SK-N-SH treated with all-trans-retinoic acid at 6 μM for 48 hours (cell line): ENCODE results near the gene LCE7A.

Experiments used
- ATAC-seq: fragments of 200-7000 bp; cut with Tn5 transposase; 3 replicates; pipeline ENCODE4 v1.9.1; 2020; ENCODE audit warnings: mild to moderate bottlenecking, moderate library complexity
- ARNTL ChIP-seq: fragments of 450-650 bp; formaldehyde crosslinking; IDR thresholded peaks from 2 replicates; pipeline ENCODE4 v1.5.0; 2020; ENCODE audit warnings: low read depth, mild to moderate bottlenecking, moderate library complexity, borderline replicate concordance
- CREB5 ChIP-seq: fragments of 250-450 bp; sonication (Bioruptor Pico); IDR thresholded peaks from 2 replicates; pipeline ENCODE4 v1.5.1; 2020; ENCODE audit warnings: low read depth, mild to moderate bottlenecking, moderate library complexity
- CSDC2 ChIP-seq: fragments of 250-450 bp; sonication (Bioruptor Pico); IDR thresholded peaks from 2 replicates; pipeline ENCODE4 v1.5.0; 2020; ENCODE audit warnings: mild to moderate bottlenecking, moderate library complexity
- CSRNP3 ChIP-seq: fragments of 250-450 bp; sonication (Bioruptor Pico); IDR thresholded peaks from 2 replicates; pipeline ENCODE4 v1.5.1; 2021; ENCODE audit warnings: mild to moderate bottlenecking, moderate library complexity
- ESRRG ChIP-seq: fragments of 250-450 bp; sonication (Bioruptor Pico); IDR thresholded peaks from 2 replicates; pipeline ENCODE4 v1.6.1; 2021; ENCODE audit warnings: mild to moderate bottlenecking
- GLIS3 ChIP-seq: fragments of 250-450 bp; sonication (Bioruptor Pico); IDR thresholded peaks from 2 replicates; pipeline ENCODE4 v1.5.0; 2020; ENCODE audit warnings: mild to moderate bottlenecking, moderate library complexity
- PATZ1 ChIP-seq: fragments of 250-450 bp; sonication (Bioruptor Pico); IDR thresholded peaks from 2 replicates; pipeline ENCODE4 v1.8.0; 2020; ENCODE audit warnings: mild to moderate bottlenecking, moderate library complexity, borderline replicate concordance
- POU6F1 ChIP-seq: fragments of 250-450 bp; sonication (Bioruptor Pico); IDR thresholded peaks from 2 replicates; pipeline ENCODE4 v1.8.0; 2021; ENCODE audit warnings: low read depth, mild to moderate bottlenecking, moderate library complexity, borderline replicate concordance
- PPARA ChIP-seq: fragments of 250-450 bp; sonication (Bioruptor Pico); IDR thresholded peaks from 2 replicates; pipeline ENCODE4 v1.5.0; 2020; ENCODE audit warnings: mild to moderate bottlenecking, borderline replicate concordance
- RARB ChIP-seq: fragments of 250-450 bp; sonication (Bioruptor Pico); IDR thresholded peaks from 2 replicates; pipeline ENCODE4 v1.8.0; 2021; ENCODE audit warnings: mild to moderate bottlenecking, moderate library complexity
- SNAI2 ChIP-seq: fragments of 250-450 bp; sonication (Bioruptor Pico); IDR thresholded peaks from 2 replicates; pipeline ENCODE4 v1.5.0; 2020; ENCODE audit warnings: mild to moderate bottlenecking, moderate library complexity
- TCF4 ChIP-seq: fragments of 250-450 bp; sonication (Bioruptor Pico); IDR thresholded peaks from 2 replicates; pipeline ENCODE4 v1.8.0; 2021; ENCODE audit warnings: mild to moderate bottlenecking, moderate library complexity, borderline replicate concordance
- ZC3H10 ChIP-seq: fragments of 250-450 bp; sonication (Bioruptor Pico); IDR thresholded peaks from 2 replicates; pipeline ENCODE4 v1.5.1; 2021; ENCODE audit warnings: mild to moderate bottlenecking, moderate library complexity
- ZFP3 ChIP-seq: fragments of 250-450 bp; sonication (Bioruptor Pico); IDR thresholded peaks from 2 replicates; pipeline ENCODE4 v1.5.0; 2020; ENCODE audit warnings: mild to moderate bottlenecking, moderate library complexity
- ZFP30 ChIP-seq: fragments of 450-650 bp; formaldehyde crosslinking; IDR thresholded peaks from 2 replicates; pipeline ENCODE4 v1.5.0; 2022; ENCODE audit warnings: mild to moderate bottlenecking, moderate library complexity
- ZNF70 ChIP-seq: fragments of 450-650 bp; formaldehyde crosslinking; IDR thresholded peaks from 2 replicates; pipeline ENCODE4 v1.5.0; 2020; ENCODE audit warnings: mild to moderate bottlenecking, moderate library complexity
- ZNF8 ChIP-seq: fragments of 450-650 bp; formaldehyde crosslinking; IDR thresholded peaks from 2 replicates; pipeline ENCODE4 v1.5.0; 2020; ENCODE audit warnings: mild to moderate bottlenecking, moderate library complexity

LCE7A gene

GRCh38 chr1:152899027-152899426 is 39.2 kb downstream of the LCE7A start:
- TF ChIP-seq ZFP30 (CRISPR knock-in tag) (no peak), TCF4 (CRISPR knock-in tag) (no peak), PPARA (CRISPR knock-in tag) (no peak)
- no peak for ATAC-seq

- TF ChIP-seq CREB5 (CRISPR knock-in tag) = no peak
- no peak for TF ChIP-seq RARB (CRISPR knock-in tag)
- no peak for TF ChIP-seq ESRRG (CRISPR knock-in tag)
- TF ChIP-seq PPARA (CRISPR knock-in tag) = no peak
- no peak for TF ChIP-seq ZC3H10 (CRISPR knock-in tag)
- no peak for TF ChIP-seq ZFP30 (CRISPR knock-in tag)
- TF ChIP-seq ARNTL (CRISPR knock-in tag) = no peak
- TF ChIP-seq ZFP3 (CRISPR knock-in tag) = no peak
- TF ChIP-seq ZNF70 (CRISPR knock-in tag) = no peak
- TF ChIP-seq GLIS3 (CRISPR knock-in tag) = no peak
- TF ChIP-seq CSDC2 (CRISPR knock-in tag) = no peak
- no peak for TF ChIP-seq TCF4 (CRISPR knock-in tag)
- no peak for TF ChIP-seq PATZ1 (CRISPR knock-in tag)
- no peak for TF ChIP-seq SNAI2 (CRISPR knock-in tag)
- no peak for ATAC-seq
Measured at GRCh38 chr1:152899883-152900282, 40.1 kb downstream of the LCE7A start.

- TF ChIP-seq ZNF8 (CRISPR knock-in tag) (no peak), TCF4 (CRISPR knock-in tag) (no peak), ZNF70 (CRISPR knock-in tag) (no peak), PPARA (CRISPR knock-in tag) (no peak)
- no peak for ATAC-seq
Measured at GRCh38 chr1:152901631-152902030, 41.8 kb downstream of the LCE7A start.

- ATAC-seq = no peak
- no peak for TF ChIP-seq ESRRG (CRISPR knock-in tag)
Measured at GRCh38 chr1:152902636-152903035, 42.8 kb downstream of the LCE7A start.

GRCh38 chr1:152904688-152905440 is 45.1 kb downstream of the LCE7A start:
- no peak for TF ChIP-seq CSRNP3
- TF ChIP-seq, all 23 proteins: peak for 0
- ATAC-seq = no peak

GRCh38 chr1:152906023-152906565 is 46.3 kb downstream of the LCE7A start:
- TF ChIP-seq CSDC2 (CRISPR knock-in tag) (0 out of 2 replicates have a peak, but pooled peaks have one; percentile 73), POU6F1 (CRISPR knock-in tag) (no peak), PPARA (CRISPR knock-in tag) (no peak), ZNF8 (CRISPR knock-in tag) (no peak), ZFP3 (CRISPR knock-in tag) (no peak), CSRNP3 (no peak), TCF4 (CRISPR knock-in tag) (no peak), ESRRG (CRISPR knock-in tag) (no peak)
- ATAC-seq = peak; percentile 93
